NCI-H2171 treated with DMSO at 0.1 percent for 48 hours (cell line): ENCODE measurements around the gene GPR152.
A peak's percentile ranks its signal among the peaks of the same experiment; 100 is the strongest.

Experiments used
- DNase-seq: peaks from one replicate; lab custom pipeline; 2025; lab: John Stamatoyannopoulos, UW

GPR152 gene

DNA sequence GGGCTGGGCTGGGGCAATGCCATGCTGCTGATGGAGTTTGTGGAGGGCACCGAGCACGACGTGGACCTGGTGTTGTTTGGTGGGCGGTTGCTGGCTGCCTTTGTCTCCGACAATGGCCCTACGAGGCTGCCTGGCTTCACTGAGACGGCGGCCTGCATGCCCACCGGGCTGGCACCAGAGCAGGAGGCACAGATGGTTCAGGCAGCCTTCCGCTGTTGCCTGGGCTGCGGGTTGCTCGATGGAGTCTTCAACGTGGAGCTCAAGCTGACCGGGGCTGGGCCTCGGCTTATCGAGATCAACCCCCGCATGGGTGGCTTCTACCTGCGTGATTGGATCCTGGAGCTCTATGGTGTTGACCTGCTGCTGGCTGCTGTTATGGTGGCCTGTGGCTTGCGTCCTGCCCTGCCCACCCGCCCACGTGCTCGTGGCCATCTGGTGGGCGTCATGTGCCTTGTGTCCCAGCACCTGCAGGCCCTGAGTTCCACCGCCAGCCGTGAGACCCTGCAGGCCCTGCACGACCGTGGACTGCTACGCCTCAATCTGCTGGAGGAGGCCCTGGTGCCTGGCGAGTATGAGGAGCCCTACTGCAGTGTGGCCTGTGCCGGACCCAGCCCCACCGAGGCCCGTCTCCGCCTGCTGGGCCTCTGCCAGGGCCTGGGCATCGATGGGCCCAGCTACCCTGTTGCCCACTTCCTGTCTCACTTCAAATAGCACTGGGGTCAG is 28.5 kb downstream of the GPR152 start:
- no peak for DNase-seq

DNA sequence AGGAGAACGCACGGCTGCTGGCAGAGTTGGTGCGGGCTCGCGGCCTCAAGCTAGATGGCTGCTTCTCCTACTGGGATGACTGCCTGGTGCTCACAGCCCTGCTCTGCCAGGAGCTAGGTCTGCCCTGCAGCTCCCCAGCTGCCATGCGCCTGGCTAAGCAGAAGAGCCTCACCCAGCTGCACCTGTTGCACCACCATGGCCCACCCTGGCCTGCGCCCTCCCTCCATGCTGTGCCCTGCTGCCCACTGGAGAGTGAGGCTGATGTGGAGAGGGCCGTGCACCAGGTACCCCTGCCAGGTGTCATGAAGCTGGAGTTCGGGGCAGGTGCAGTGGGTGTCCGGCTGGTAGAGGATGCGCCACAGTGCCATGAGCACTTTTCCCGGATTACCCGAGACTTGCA is 29.1 kb downstream of the GPR152 start:
- no peak for DNase-seq

DNA sequence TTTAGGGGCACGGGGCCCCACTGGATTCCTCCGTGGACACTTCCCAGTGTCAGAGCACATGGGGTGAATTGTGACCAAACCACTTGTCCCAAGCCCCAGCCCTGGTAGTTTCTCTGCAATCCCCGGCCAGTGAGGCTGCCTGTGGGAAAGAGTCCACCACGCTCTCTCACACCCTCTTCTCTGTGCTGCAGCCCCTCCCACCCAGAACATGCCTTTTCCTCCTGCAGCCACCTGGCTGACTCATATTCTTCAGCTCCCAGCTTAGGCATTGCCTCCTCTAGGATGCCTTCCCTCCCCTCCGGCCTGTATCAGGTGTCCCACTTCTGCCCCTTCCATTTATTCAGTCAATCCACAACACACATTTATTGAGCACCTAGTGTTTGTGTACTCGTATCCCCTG is 29.6 kb downstream of the GPR152 start:
- DNase-seq: no peak

DNA sequence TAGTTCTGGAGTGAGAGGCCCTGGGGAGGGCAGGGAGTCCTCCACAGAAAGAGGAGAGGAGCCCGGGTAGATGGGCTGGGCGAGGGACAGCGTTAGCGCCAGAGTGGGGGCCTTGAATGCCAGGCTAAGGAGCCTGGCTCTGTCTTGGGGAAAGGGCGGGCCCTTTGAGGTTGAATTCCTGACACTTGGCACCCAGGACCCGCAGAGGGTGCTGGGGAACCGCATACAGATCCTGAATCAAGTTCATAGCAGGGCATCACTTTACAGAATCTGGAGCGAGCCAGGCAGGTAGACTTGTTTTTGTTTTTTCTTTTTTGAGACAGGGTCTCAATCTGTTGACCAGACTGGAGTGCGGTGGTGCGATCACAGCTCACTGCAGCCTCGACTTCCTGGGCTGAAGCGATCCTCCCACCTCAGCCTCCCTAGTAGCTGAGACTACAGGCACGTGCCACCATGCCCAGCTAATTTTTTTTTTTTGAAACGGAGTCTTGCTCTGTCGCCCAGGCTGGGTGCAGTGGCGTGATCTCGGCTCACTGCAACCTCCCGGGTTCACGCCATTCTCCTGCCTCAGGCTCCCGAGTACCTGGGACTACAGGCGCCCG is 31.0 kb downstream of the GPR152 start:
- DNase-seq: no peak

DNA sequence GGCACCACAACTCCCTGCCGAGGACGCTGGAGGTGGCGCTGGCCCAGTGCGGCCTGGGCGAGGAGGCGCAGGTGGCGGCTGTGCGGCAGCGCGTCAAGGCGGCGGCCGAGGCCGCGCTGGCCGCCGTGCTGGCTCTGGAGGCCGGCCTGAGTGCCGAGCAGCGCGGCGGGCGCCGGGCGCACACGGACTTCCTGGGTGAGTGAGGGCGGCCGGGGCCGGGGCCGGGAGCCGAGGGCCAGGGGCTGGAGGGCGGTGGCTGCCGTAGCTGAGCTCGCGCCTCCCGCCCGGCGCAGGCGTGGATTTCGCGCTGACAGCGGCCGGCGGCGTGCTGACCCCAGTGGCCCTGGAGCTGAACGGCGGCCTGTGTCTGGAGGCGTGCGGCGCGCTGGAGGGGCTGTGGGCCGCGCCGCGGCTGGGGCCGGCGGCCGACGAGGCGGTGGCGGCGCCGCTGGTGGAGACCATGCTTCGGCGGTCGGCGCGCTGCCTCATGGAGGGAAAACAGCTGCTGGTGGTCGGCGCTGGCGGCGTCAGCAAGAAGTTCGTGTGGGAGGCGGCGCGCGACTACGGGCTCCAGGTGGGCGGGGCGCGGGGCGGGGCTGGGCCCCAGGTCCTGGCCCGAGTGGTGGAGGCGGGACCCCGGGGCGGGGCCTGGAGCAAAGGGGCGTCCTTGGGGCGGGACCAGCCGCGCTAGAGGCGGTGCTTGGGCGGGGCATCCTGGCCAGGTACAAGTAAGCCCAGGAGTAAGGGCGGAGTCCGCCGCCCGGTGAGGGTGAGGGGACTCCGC is 31.7 kb downstream of the GPR152 start:
- peak; percentile 92 for DNase-seq

DNA sequence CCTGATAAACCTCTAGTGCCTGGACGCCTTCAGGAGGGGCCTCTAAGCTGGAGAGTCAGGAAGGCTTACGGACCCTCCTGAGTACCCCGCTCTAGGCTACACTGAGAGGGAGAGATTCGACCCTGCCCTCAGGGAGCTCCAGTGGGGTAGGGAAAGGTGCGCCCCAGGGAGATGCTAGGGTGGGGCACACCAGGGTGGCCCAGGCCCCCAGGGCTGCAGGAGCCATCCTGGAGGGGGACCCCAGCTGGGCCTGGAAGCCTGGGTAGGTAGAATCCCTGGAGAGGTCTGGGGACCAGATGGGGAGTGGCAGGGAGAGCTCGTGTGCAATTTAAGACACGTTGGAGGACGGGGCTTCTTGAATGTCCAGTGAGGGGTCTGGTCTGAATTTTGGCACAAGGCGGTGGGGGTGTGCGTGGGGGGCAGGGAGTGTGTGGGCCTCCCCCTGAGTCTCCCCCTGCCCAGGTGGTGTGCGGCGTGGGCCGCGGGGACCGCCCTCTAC is 32.3 kb downstream of the GPR152 start:
- peak; percentile 32 for DNase-seq

DNA sequence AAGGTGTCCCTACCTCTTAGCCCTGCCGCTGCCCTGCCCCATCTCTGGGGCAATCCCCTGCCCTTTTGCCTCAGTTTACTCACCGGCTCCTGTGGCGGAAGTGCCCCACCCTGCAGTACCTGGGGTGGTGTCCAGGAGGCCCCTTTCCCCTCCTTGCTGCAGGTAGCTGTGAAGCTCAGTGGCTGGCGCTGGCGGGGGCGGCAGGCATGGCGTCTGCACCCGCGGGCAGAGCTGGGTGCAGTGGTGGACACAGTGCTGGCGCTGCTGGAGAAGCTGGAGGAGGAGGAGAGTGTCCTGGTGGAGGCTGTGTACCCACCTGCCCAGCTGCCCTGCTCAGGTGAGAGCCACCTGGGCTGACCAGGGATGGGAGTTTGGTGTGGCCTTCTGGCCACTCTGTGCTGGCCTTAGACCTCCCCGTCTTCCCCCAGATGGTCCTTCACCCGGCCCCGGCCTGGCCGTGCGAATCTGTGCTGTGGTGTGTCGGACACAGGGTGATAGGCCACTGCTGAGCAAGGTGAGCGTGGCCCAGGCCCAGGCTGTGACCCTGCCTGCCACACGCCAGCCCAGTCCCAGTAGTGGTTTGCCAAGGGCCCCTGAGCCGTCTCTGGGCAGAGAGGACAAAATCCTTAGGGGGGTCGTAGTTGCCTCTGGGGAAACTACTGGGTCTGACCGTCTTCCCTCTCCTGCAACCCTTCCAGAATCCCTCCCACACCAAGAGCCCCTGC is 33.0 kb downstream of the GPR152 start:
- DNase-seq: no peak

DNA sequence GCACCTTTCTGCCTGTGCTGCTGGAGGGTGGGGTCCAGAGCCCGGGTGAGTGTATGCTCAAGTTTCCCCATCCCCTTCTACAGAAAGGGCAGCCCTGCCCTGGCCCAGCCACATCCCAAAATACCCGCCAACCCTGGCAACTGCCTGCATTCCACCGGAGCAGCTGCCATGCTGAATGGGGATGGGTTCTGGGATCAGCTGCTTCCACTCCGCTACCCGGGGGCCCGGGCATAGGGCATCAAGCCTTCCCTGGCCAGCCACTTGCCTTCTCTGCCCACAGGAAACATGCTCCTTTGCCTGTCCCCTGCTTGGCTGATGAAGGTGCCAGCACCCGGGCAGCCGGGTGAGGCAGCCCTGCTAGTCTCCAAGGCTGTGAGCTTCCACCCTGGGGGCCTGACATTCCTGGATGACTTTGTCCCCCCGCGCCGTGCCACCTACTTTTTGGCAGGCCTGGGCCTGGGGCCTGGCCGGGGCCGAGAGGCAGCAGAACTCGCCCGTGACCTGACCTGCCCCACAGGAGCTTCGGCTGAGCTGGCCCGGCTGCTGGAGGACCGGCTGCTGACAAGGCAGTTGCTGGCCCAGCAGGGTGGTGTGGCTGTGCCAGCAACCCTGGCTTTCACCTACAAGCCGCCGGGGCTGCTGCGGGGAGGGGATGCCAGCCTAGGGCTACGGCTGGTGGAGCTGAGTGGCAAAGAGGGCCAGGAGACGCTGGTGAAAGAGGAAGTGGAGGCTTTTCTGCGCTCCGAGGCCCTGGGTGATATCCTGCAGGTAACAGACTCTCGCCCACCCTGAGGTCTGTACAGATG is 33.9 kb downstream of the GPR152 start:
- DNase-seq: no peak

DNA sequence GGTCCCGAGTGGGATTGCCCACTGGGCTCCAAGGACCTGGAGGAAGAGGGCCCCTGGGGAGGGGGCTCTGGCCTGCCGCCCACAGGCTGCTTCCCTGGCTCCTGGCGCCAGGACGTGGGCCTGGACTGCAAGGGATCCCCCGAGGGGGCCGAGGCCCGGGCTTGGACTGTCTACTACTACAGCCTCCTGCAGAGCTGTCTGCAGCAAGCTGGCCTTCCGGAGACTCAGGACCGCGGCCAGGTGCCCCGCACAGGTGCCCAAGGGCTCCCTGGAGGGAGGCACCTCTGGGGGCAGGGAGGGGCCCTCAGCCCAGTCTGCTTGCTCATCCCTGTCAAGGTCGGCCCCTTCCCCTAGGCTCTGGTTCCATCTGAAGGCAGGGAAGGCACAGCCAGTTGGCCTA is 35.1 kb downstream of the GPR152 start:
- DNase-seq: no peak

DNA sequence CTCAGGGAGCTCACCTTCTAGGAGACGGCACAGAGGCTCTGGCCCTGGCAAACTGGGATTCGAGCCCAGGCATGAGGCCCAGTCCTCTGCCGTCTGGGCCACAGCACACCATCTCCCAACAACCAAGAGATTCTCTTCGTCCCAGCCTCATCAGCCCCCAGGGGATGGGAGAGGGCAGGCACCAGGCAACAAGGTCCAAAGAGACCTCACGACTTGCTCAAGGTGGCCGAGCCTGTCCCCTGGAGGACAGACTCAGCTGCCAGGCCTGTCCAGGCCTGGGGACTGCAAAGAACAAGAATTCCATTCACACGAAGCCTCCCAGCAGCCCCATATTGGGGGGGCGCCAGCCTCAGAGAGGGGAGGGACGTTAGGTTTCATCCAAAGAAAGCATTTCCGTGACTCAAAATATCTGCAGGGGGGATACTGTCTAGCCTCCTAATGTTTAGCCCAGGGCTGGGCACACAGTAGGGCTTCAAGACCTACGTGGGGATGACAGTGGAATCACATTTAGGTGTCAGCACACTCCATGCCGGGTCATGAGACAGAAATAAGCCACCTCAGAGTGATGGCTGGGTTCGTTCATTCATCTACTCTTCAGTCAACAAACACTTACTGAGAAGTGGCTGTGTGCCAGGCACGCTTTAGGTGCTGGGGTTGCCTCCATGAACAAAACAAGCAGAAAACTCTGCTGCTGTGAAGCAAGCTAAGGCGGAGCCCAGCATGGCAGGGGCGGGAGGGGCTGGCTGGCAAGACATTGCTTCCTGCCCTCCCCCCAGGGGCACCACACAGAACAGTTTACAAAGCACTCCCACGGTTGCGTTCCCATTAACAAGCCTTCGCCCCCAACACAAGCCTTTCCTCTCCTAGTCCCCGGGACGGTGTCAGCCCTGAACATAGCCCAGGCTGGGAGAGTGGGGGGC is 35.9 kb downstream of the GPR152 start:
- DNase-seq: no peak

DNA sequence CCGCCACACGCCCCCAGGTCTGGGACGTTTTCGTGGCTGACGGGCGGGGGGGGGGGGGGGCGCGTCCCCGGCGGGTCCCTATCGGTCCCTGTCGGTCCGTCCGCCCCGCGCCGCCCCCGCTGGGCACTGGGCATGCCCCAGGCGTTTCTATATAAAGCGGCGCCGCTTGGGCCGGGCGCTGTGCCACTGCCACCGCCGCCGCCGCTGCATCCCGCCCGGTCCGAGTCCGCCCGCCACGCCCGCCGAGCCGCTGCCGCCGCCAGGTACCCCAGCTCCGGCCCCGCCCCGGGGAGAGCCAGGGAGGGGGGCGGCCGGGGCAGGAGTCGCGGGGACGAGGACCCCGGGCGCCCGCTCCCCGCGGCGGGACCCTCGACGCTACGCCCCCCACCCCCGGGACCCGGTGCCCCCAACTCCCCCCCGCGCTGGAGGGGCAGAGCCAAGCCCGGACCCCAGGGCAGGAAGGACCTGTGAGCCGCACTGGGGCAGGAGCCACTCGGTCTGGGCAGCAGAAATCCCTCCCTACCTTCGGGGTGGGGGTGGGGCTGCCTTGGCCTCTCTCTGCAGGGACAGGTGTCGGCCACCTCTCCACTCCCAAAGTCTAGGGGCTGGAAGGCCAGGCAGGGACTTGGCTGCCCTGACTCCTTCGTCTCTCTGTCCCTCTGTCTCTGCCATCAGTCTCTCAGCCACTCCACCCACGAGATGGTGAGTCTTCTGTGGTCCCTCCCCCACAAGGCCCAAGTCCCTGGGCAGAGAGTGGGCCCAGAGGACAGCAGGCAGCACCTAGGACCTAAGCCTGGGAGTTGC is 36.8 kb downstream of the GPR152 start, which contains the start of gene CARNS1:
TSS of gene CARNS1 (plus strand) at position 178 of the 804 bp plus-strand sequence. CDS start at position 700, 522 bp downstream.
- DNase-seq: no peak

DNA sequence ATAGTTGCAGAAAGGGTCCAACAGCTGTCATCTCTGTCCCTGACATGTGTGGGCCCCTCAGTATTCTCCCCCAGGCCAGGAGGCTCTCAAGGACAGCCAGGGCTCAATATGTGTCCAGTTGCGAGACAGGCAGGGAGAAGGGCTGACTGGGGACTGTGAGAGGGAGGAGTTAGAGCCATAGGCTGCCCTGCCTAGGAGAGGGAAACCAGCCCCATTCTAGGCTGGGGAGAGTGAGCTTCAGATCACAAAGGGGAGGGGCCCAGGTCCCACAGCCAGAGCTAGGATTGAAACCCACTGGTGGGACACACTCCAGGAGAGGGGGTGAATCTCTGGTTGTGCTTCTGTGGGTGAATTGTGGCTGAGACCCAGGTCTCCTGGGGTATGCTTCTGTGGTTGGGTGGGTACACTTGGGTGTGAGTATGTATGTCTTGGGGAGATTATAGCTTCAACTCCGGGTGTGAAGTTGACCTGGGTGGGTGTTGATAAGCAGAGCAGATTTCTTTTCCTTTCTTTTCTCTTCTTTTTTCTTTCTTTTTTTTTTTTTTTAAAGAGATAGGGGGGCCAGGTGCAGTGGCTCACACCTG is 39.2 kb downstream of the GPR152 start:
- DNase-seq: no peak

DNA sequence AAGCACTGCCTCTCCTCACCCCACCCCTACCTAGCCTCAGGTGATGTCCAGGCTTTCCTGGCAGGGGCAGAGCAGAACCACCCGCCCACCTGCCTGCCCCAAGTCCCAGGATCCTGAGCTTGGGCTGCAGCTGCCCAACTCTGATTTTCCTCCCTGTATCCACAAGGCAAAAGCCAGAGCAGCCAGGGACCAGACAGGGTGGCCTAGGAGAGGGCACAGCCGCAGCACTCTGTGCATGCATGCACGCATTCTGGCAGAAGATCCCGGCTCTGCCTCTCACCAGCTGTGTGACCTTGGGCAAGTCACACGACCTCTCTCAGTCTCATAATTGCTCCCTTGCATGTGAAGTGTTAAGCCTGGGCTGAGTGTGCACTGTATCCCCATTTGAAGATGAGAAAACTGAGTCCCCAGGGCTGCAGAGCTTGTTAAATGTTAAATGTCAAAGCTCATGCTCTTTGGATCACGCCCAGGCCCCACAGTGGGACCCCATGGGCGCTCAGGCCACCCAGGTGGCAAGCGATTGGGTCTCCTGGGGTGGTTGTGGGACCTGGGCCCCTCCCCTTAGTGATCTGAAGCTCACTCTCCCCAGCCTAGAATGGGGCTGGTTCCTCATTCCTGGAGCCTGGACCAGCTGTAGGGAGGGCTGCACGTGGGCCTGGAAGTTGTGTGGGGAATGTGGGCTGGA is 39.9 kb downstream of the GPR152 start:
- no peak for DNase-seq

DNA sequence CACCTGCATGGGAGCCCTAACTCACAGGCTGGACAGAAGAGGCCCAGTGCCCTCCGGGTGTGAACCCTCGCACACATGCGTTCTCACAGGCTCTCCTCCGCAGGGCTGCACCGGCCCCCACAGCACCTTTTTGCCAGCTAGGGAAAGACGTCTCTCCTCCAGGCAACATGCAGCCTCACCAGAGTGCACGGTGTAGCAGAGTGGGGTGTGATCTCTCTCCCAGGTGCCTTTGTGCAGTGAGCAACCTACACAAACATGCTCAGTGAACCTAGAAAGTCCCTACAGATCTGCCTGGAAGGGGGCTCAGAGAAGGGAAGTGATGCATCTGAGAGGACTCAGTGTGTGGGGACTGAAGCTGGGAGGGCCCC is 40.8 kb downstream of the GPR152 start:
- DNase-seq: no peak

DNA sequence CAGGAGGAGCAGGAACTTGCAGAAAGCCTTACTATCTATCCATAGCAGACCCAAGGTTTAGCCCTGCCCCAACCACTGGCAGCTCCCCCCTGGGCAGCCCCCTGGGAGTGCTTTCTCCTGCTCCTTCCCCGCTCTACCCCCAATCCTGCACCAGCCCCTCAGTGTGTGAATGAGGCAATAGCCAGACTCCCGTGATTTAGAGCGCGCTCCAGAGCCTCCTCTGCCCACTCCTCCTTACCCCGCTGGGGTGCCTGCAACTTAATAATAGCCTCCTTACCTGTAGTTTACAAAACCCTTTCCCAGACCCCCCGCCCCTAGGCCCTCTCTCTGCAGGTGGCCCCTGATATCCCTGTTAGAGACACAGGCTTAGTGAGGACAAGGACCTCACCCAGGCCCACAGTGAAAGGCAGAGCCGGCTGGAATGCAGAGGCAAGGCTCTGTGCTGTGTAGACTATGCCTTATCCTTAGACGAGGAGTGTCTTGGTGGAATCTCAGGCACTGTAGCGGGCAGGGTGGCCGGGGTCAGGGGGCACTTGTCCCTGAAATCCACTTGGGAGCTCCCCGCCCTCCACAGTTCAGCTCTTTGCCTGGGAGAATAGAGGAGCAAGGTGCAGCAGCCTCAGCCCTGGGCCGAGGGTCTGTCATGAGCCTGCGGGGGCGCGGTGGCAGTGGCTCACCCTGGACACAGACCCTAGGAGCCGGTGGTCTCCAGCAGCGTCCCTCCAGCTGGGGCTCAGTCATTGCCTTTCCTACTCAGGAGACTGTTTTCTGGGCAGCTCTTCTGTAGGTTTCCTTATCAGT is 41.3 kb downstream of the GPR152 start:
- no peak for DNase-seq

DNA sequence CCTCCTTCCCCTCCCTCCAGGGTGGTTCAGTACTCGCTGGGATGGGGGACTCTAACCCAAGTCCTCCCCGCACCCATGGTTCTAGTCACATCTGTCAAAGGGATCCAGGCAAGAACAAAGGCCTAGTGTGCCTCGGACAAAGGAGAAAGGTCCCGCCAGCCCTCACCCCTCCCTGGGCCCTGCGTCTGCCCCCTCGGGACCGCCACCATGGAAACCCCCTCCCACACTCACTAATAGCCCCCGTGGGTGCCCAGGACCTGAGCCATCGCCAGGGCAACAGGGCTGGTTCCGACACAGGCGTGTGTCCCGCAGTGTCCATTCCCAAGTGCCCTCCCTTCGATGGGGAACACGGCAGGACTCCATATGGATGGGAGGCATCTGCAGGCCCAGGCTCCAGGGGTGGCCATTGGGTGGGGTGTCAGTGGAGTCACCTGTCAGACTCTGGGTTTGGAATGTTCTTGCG is 42.1 kb downstream of the GPR152 start:
- DNase-seq: no peak

DNA sequence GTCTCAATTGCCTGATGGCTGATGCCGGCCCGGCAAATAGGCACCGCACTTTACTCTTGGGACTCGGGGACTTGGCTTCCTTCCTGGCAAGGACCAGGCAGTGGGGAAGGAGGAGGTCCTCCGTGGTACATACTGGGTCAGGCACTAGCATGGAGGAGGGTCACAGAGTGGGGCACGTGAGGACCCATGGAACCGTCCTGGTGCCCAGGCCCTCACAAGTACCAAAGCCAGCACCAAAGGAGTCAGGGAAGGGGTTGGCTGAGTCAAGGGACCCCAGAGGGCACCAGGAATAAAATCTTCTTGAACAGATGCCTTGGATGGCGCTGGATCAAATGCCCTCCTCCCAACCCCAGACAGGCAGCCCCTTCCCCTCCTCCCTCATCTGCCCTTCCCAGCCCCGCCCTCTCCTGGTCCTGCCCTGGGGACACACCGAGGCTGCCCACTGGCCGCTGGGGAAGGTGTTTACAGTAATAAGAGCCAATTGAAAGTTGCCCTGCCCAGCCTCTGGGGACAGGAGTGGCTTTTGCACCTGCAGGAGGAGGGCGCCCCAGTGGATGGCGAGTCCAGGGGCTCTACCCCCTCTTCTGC is 42.7 kb downstream of the GPR152 start:
- no peak for DNase-seq
